ENCODE results near the gene FAAH2. TPM values are rescaled to one million over a fixed set of nuclear protein-coding genes. Genes with fewer than 3 reads are reported as not detected.

FAAH2 gene
- total and polyA plus RNA-seq, 9 of the 15 experiments (the other 6 are each of a cell fraction or from before 2014, with no cell fraction given) = 0.07 to 1.1 (median 0.47) TPM

GRCh38 chrX:57285001-57285400, 1.5 kb upstream of the FAAH2 start:
- in situ Hi-C loops (cut with MboI) = no loop called here
- DNase-seq (ENCODE audit: extremely low read depth in 1 of 4, low spot score in 3 of 4) (no peak), ATAC-seq (no peak), FAIRE-seq (no peak)
- intact Hi-C loops (cut with micrococcal nuclease) = no loop called here
- H3K4me1 ChIP-seq (replicated peaks in 1 of 2; ENCODE audit: control insufficient read depth in 2 of 2, insufficient read depth in 2 of 2, low read length in 2 of 2) = no peaks in the 10 kb centered on the region
- TF ChIP-seq FIP1L1 (IDR thresholded peaks at IDR 0.05; ENCODE audit: low read depth, low read length, poor library complexity, severe bottlenecking) = no peak
- no peak for TF ChIP-seq CHCHD3 (CRISPR knock-in tag; IDR thresholded peaks at IDR 0.05)
- no peak for TF ChIP-seq TAF15 (IDR thresholded peaks at IDR 0.05; ENCODE audit: low read depth, low read length)
- no peak for TF ChIP-seq ZC3H8 (IDR thresholded peaks at IDR 0.05)
- TF ChIP-seq SNIP1 (IDR thresholded peaks at IDR 0.05; ENCODE audit: low read depth) = no peak
- no peaks in the 10 kb centered on the region for H3K27me3 ChIP-seq (ENCODE audit: control insufficient read depth in 2 of 2, insufficient read depth in 2 of 2, low read length in 2 of 2)
- no peak overlapping the region for H2AFZ ChIP-seq (ENCODE audit: low read depth, low read length)
- no peaks in the 10 kb centered on the region for H3K9me3 ChIP-seq (replicated peaks; ENCODE audit: control insufficient read depth, insufficient read depth, low read depth, low read length)
- no peak overlapping the region for H3K27ac ChIP-seq (ENCODE audit: extremely low read depth, low read depth, low read length)
- no peaks in the 10 kb centered on the region for H3K36me3 ChIP-seq (ENCODE audit: control insufficient read depth, insufficient read depth, low read length)
- CTCF ChIA-PET (ENCODE audit: low intra/inter-chr PET ratio) = no interaction called here
- BruUV-seq (replicated peaks) = no TSS peak
- POLR2A ChIA-PET = no interaction called here
- H4K20me1 ChIP-seq (replicated peaks; ENCODE audit: control insufficient read depth, insufficient read depth, low read length) = no peaks in the 10 kb centered on the region
- no peak overlapping the region for H3K4me2 ChIP-seq (ENCODE audit: insufficient read depth, low read length)
- no peak overlapping the region for H3K4me3 ChIP-seq
- H3K9ac ChIP-seq (ENCODE audit: insufficient read depth in 1 of 2, low read depth in 2 of 2, low read length in 2 of 2) = no peak overlapping the region
- H3K9me1 ChIP-seq (ENCODE audit: control insufficient read depth, insufficient read depth, low read length) = no peaks in the 10 kb centered on the region
- H3K79me2 ChIP-seq (ENCODE audit: control insufficient read depth, insufficient read depth, low read length) = no peaks in the 10 kb centered on the region
- 3% methylated on average over 3 of the region's 3 CpGs for WGBS (ENCODE audit: insufficient coverage, low coverage, missing lambda C conversion rate)

GRCh38 chrX:57289089-57289488, 2.6 kb downstream of the FAAH2 start:
- ChIA-PET CTCF (ENCODE audit: low intra/inter-chr PET ratio) (no interaction called here), POLR2A (no interaction called here)
- Histone ChIP-seq H2AFZ (ENCODE audit: low read depth, low read length) (no peak overlapping the region), H3K27me3 (ENCODE audit: control insufficient read depth in 2 of 2, insufficient read depth in 2 of 2, low read length in 2 of 2) (no peaks in the 10 kb centered on the region), H3K4me3 (no peak overlapping the region), H3K4me1 (replicated peaks in 1 of 2; ENCODE audit: control insufficient read depth in 2 of 2, insufficient read depth in 2 of 2, low read length in 2 of 2) (no peaks in the 10 kb centered on the region), H3K27ac (ENCODE audit: extremely low read depth, low read depth, low read length) (no peak overlapping the region), H3K9ac (ENCODE audit: insufficient read depth in 1 of 2, low read depth in 2 of 2, low read length in 2 of 2) (no peak overlapping the region), H3K9me1 (ENCODE audit: control insufficient read depth, insufficient read depth, low read length) (no peaks in the 10 kb centered on the region), H3K36me3 (ENCODE audit: control insufficient read depth, insufficient read depth, low read length) (no peaks in the 10 kb centered on the region), H3K9me3 (replicated peaks; ENCODE audit: control insufficient read depth, insufficient read depth, low read depth, low read length) (no peaks in the 10 kb centered on the region), H3K4me2 (ENCODE audit: insufficient read depth, low read length) (no peak overlapping the region), H4K20me1 (replicated peaks; ENCODE audit: control insufficient read depth, insufficient read depth, low read length) (no peaks in the 10 kb centered on the region), H3K79me2 (ENCODE audit: control insufficient read depth, insufficient read depth, low read length) (no peaks in the 10 kb centered on the region)
- DNase-seq (ENCODE audit: extremely low read depth in 1 of 4, low spot score in 3 of 4) (no peak), ATAC-seq (no peak), FAIRE-seq (no peak)
- WGBS (ENCODE audit: insufficient coverage, low coverage, missing lambda C conversion rate) = 0% methylated on average over 1 of the region's 1 CpG
- no TSS peak for BruUV-seq (replicated peaks)
- intact Hi-C loops (cut with micrococcal nuclease) = no loop called here
- in situ Hi-C loops (cut with MboI) = no loop called here
- TF ChIP-seq NR2C2 (CRISPR knock-in tag; IDR thresholded peaks at IDR 0.05) = no peak
- no peak for TF ChIP-seq NR2C2 (tag; IDR thresholded peaks at IDR 0.05)
- no peak for TF ChIP-seq MCM2 (IDR thresholded peaks at IDR 0.05; ENCODE audit: low read depth)
- TF ChIP-seq CBX2 (IDR thresholded peaks at IDR 0.05; ENCODE audit: insufficient read depth, low read length, poor library complexity, severe bottlenecking) = no peak
- TF ChIP-seq ARID3A (IDR thresholded peaks at IDR 0.05; ENCODE audit: borderline replicate concordance, low read depth, low read length) = no peak
- TF ChIP-seq IRF9 (tag; IDR thresholded peaks at IDR 0.05) = no peak
- TF ChIP-seq XRCC5 (IDR thresholded peaks at IDR 0.05; ENCODE audit: low read depth, low read length) = no peak
- no peak for TF ChIP-seq RAD21 (CRISPR knock-in tag; conservative IDR thresholded peaks at IDR 0.05 in 1 of 2, IDR thresholded peaks at IDR 0.05 in 1 of 2)
- no peak for TF ChIP-seq ZBTB8A (IDR thresholded peaks at IDR 0.05; ENCODE audit: partially characterized antibody)
- no peak for TF ChIP-seq DDX20 (tag; IDR thresholded peaks at IDR 0.05; ENCODE audit: low read depth)
- TF ChIP-seq HMG20A (CRISPR knock-in tag; conservative IDR thresholded peaks at IDR 0.05) = no peak

Measured in K562 (cell line).